Renal cortex interstitium (tissue), 11 donors: ENCODE data around the gene SYP. TPM values are rescaled to one million over a fixed set of nuclear protein-coding genes. Genes with fewer than 3 reads are reported as not detected.
"Not testable (repeated sequence)": the region's sequence is repeated elsewhere in the genome, so short reads cannot be mapped to it uniquely, and the experiment has no call there.

Source experiments
- DNase-seq, 11 donors: peaks; one replicate each; pipeline ENCODE4 v3.0.0-alpha.2; 2013; ENCODE audit warnings: low read depth in 9 of 11, low spot score in 4 of 11; ENCODE audit errors: extremely low read depth in 1 of 11
- polyA plus RNA-seq, 3 donors: library from polyadenylated mRNA; unstranded; fragments of 120-200 nt; gene quantifications; one replicate each; pipeline ENCODE4 v1.2.1, GENCODE V29; 2013; ENCODE audit not compliant: insufficient read length in 3 of 3

The SYP gene
- polyA plus RNA-seq, 3 donors: 2.4 to 2.8 (median 2.8) TPM

- no peak for DNase-seq
Measured at GRCh38 chrX:49177338-49177833, 22.6 kb downstream of the SYP start.

GRCh38 chrX:49176421-49177326 lies 23.3 kb downstream of the SYP start:
- no peak for DNase-seq

GRCh38 chrX:49175435-49176274 lies 24.3 kb downstream of the SYP start:
- DNase-seq: no peak

- no peak for DNase-seq
Measured at GRCh38 chrX:49174723-49175122, 25.3 kb downstream of the SYP start.

GRCh38 chrX:49173544-49173943 lies 26.4 kb downstream of the SYP start:
- not testable (repeated sequence) for DNase-seq

- no peak for DNase-seq
Measured at GRCh38 chrX:49172280-49172780, 27.7 kb downstream of the SYP start.

- DNase-seq: no peak
Measured at GRCh38 chrX:49171752-49172279, 28.2 kb downstream of the SYP start, which contains the start of gene PLP2. Gene PLP2, plus strand, starts transcription at chrX:49171898. Its CDS starts 103 bp downstream, at chrX:49172001.

GRCh38 chrX:49167740-49168108 lies 32.3 kb downstream of the SYP start:
- no peak for DNase-seq

GRCh38 chrX:49166914-49167739 lies 32.9 kb downstream of the SYP start:
- DNase-seq: no peak

GRCh38 chrX:49165901-49166881 lies 33.8 kb downstream of the SYP start:
- peak in 7 of 11 donors; percentile 70 to 85 (median 73) for DNase-seq

- DNase-seq: no peak
Measured at GRCh38 chrX:49164589-49165360, 35.2 kb downstream of the SYP start.

GRCh38 chrX:49163555-49164419 lies 36.2 kb downstream of the SYP start:
- DNase-seq: peak in 5 of 11 donors; percentile 61 to 75 (median 70)

GRCh38 chrX:49162620-49163019 lies 37.4 kb downstream of the SYP start, which contains the start of gene MAGIX:
Gene MAGIX, plus strand, starts transcription at chrX:49162758. Its CDS starts 132 bp downstream, at chrX:49162890.
- DNase-seq: no peak

GRCh38 chrX:49161632-49162031 lies 38.4 kb downstream of the SYP start:
- DNase-seq: no peak

GRCh38 chrX:49160908-49161307 lies 39.1 kb downstream of the SYP start:
- no peak for DNase-seq

- DNase-seq: no peak
Measured at GRCh38 chrX:49157194-49157593, 42.8 kb downstream of the SYP start.
